ENCODE measurements around the gene CD79A.
"Not testable (repeated sequence)": the region's sequence is repeated elsewhere in the genome, so short reads cannot be mapped to it uniquely, and the experiment has no call there.

The CD79A gene

GRCh38 chr19:41913538-41914423, 36.7 kb downstream of the CD79A start:
- no peak for ATAC-seq
- H3K4me3 Mint-ChIP-seq: peak overlapping the region; percentile 0
- peaks cover 13% of the 10 kb centered on the region for H3K27me3 Mint-ChIP-seq
- H3K27ac Mint-ChIP-seq: peak overlapping the region; percentile 7
- H3K9me3 Mint-ChIP-seq: no peaks in the 10 kb centered on the region
- peaks cover 45% of the 10 kb centered on the region for H3K4me1 Mint-ChIP-seq
- peaks cover 3% of the 10 kb centered on the region for H3K36me3 Mint-ChIP-seq

GRCh38 chr19:41914424-41914834, 37.4 kb downstream of the CD79A start:
- not testable (repeated sequence) for H3K9me3 Mint-ChIP-seq, H3K36me3 Mint-ChIP-seq, ATAC-seq
- peaks cover 40% of the 10 kb centered on the region for H3K4me1 Mint-ChIP-seq
- H3K4me3 Mint-ChIP-seq: peak overlapping the region; percentile 0
- H3K27ac Mint-ChIP-seq: peak overlapping the region; percentile 7
- H3K27me3 Mint-ChIP-seq: peaks cover 13% of the 10 kb centered on the region

GRCh38 chr19:41915021-41915775, 38.1 kb downstream of the CD79A start:
- Mint-ChIP-seq H3K4me3 (no peak overlapping the region), H3K27ac (no peak overlapping the region), H3K4me1 (peaks cover 39% of the 10 kb centered on the region), H3K36me3 (no peaks in the 10 kb centered on the region), H3K9me3 (no peaks in the 10 kb centered on the region), H3K27me3 (peaks cover 13% of the 10 kb centered on the region)
- no peak for ATAC-seq

- ATAC-seq: no peak
- peaks cover 34% of the 10 kb centered on the region for H3K4me1 Mint-ChIP-seq
- H3K27me3 Mint-ChIP-seq: peaks cover 14% of the 10 kb centered on the region
- no peaks in the 10 kb centered on the region for H3K9me3 Mint-ChIP-seq
- H3K36me3 Mint-ChIP-seq: no peaks in the 10 kb centered on the region
- H3K4me3 Mint-ChIP-seq: no peak overlapping the region
- H3K27ac Mint-ChIP-seq: no peak overlapping the region
These were observed 38.8 kb downstream of the CD79A start for GRCh38 chr19:41915776-41916414.

- Mint-ChIP-seq H3K4me3 (no peak overlapping the region), H3K27ac (no peak overlapping the region), H3K27me3 (peaks cover 22% of the 10 kb centered on the region), H3K4me1 (peaks cover 32% of the 10 kb centered on the region), H3K9me3 (no peaks in the 10 kb centered on the region), H3K36me3 (no peaks in the 10 kb centered on the region)
- no peak for ATAC-seq
These were observed 40.6 kb downstream of the CD79A start for GRCh38 chr19:41917676-41918075.

GRCh38 chr19:41918095-41918494, 41.0 kb downstream of the CD79A start:
- Mint-ChIP-seq H3K27me3 (peaks cover 22% of the 10 kb centered on the region), H3K4me3 (no peak overlapping the region), H3K27ac (no peak overlapping the region), H3K36me3 (peaks cover under 1% of the 10 kb centered on the region), H3K4me1 (peaks cover 34% of the 10 kb centered on the region), H3K9me3 (no peaks in the 10 kb centered on the region)
- ATAC-seq: no peak

- Mint-ChIP-seq H3K27me3 (peaks cover 29% of the 10 kb centered on the region), H3K4me3 (no peak overlapping the region), H3K9me3 (no peaks in the 10 kb centered on the region), H3K27ac (no peak overlapping the region), H3K4me1 (peaks cover 34% of the 10 kb centered on the region), H3K36me3 (peaks cover 4% of the 10 kb centered on the region)
- ATAC-seq: no peak
These were observed 41.7 kb downstream of the CD79A start for GRCh38 chr19:41918653-41919244.

GRCh38 chr19:41919948-41920712, 43.1 kb downstream of the CD79A start:
- Mint-ChIP-seq H3K9me3 (no peaks in the 10 kb centered on the region), H3K4me3 (no peak overlapping the region), H3K36me3 (peaks cover 4% of the 10 kb centered on the region), H3K27me3 (peaks cover 29% of the 10 kb centered on the region), H3K27ac (no peak overlapping the region), H3K4me1 (peaks cover 25% of the 10 kb centered on the region)
- no peak for ATAC-seq

- Mint-ChIP-seq H3K27ac (peak overlapping the region; percentile 30), H3K4me1 (peaks cover 25% of the 10 kb centered on the region), H3K9me3 (no peaks in the 10 kb centered on the region), H3K36me3 (peaks cover 4% of the 10 kb centered on the region), H3K4me3 (peak overlapping the region; percentile 7), H3K27me3 (peaks cover 29% of the 10 kb centered on the region)
- peak; percentile 20 for ATAC-seq
These were observed 44.0 kb downstream of the CD79A start for GRCh38 chr19:41920882-41921576.

- Mint-ChIP-seq H3K36me3 (peaks cover 4% of the 10 kb centered on the region), H3K27ac (peak overlapping the region; percentile 30), H3K9me3 (no peaks in the 10 kb centered on the region), H3K4me1 (peaks cover 25% of the 10 kb centered on the region), H3K27me3 (peaks cover 29% of the 10 kb centered on the region), H3K4me3 (peak overlapping the region; percentile 7)
- no peak for ATAC-seq
These were observed 44.8 kb downstream of the CD79A start for GRCh38 chr19:41921577-41922576.

- no peaks in the 10 kb centered on the region for H3K9me3 Mint-ChIP-seq
- peaks cover 25% of the 10 kb centered on the region for H3K4me1 Mint-ChIP-seq
- ATAC-seq: no peak
- peaks cover 4% of the 10 kb centered on the region for H3K36me3 Mint-ChIP-seq
- H3K4me3 Mint-ChIP-seq: no peak overlapping the region
- peaks cover 29% of the 10 kb centered on the region for H3K27me3 Mint-ChIP-seq
- no peak overlapping the region for H3K27ac Mint-ChIP-seq
These were observed 45.5 kb downstream of the CD79A start for GRCh38 chr19:41922585-41922984.

- peaks cover 25% of the 10 kb centered on the region for H3K4me1 Mint-ChIP-seq
- H3K4me3 Mint-ChIP-seq: peak overlapping the region; percentile 24
- H3K27ac Mint-ChIP-seq: peak overlapping the region; percentile 72
- no peaks in the 10 kb centered on the region for H3K9me3 Mint-ChIP-seq
- H3K27me3 Mint-ChIP-seq: peaks cover 29% of the 10 kb centered on the region
- peaks cover 4% of the 10 kb centered on the region for H3K36me3 Mint-ChIP-seq
- peak; percentile 22 for ATAC-seq
These were observed 46.1 kb downstream of the CD79A start for GRCh38 chr19:41923045-41923788.

All from stimulated activated memory B cell treated with anti-CD40 and anti-IgM and Interleukin-4, amounts not matched to agents 10 μg/mL and 1 μg/mL and 100 μg/mL, for 72 hours (primary cell).